ENCODE results near the gene ALDH1A3. TPM values are rescaled to one million over a fixed set of nuclear protein-coding genes. Genes with fewer than 3 reads are reported as not detected.

Gene ALDH1A3
- total RNA-seq, 2 donors from 2014 or later, result 3.9 to 5.4 TPM

Other genes starting within 250 kb of the ALDH1A3 start
- 10 to 100 TPM; 46.6 to 52.7 TPM for gene LRRK1, start 39.5 kb downstream of the ALDH1A3 start, total RNA-seq

Data from left colon (tissue), 2 donors.